WERI-Rb-1 (cell line): ENCODE data around the gene ATAD3B.
A peak's percentile ranks its signal among the peaks of the same experiment; 100 is the strongest.

Experiments
- DNase-seq: peaks from one replicate; pipeline ENCODE4 v3.0.0-alpha.2; 2020
- H3K27ac ChIP-seq: fragments of 250-450 bp; sonication (Bioruptor Pico); 2 replicates; pipeline ENCODE4 v1.5.1; 2020; ENCODE audit warnings: mild to moderate bottlenecking, moderate library complexity
- H3K27me3 ChIP-seq: fragments of 250-450 bp; sonication (Bioruptor Pico); 2 replicates; pipeline ENCODE4 v1.5.1; 2021; ENCODE audit warnings: mild to moderate bottlenecking, low read depth, moderate library complexity; ENCODE audit not compliant: insufficient read depth, severe bottlenecking
- H3K36me3 ChIP-seq: fragments of 250-450 bp; sonication (Bioruptor Pico); 2 replicates; pipeline ENCODE4 v1.5.1; 2020; ENCODE audit warnings: mild to moderate bottlenecking, moderate library complexity
- H3K4me3 ChIP-seq: 2 replicates; pipeline ENCODE4 v1.5.1; 2011; ENCODE audit warnings: low read depth, mild to moderate bottlenecking, control low read depth, low read length
- H3K9me3 ChIP-seq: fragments of 250-450 bp; sonication (Bioruptor Pico); 2 replicates; pipeline ENCODE4 v1.5.1; 2021; ENCODE audit warnings: mild to moderate bottlenecking, moderate library complexity; ENCODE audit not compliant: severe bottlenecking
- CTCF ChIP-seq: IDR thresholded peaks from 2 replicates; pipeline ENCODE4 v1.5.1; 2011; ENCODE audit warnings: low read depth, mild to moderate bottlenecking, control low read depth, inconsistent platforms, low read length

Gene ATAD3B

GRCh38 chr1:1425426-1425752, 46.2 kb upstream of the ATAD3B start:
- Histone ChIP-seq H3K9me3 (no peaks in the 10 kb centered on the region), H3K36me3 (no peaks in the 10 kb centered on the region), H3K27me3 (no peaks in the 10 kb centered on the region), H3K27ac (no peak overlapping the region), H3K4me3 (no peak overlapping the region)
- DNase-seq: no peak
- TF ChIP-seq CTCF: no peak

- no peak for TF ChIP-seq CTCF
- Histone ChIP-seq H3K9me3 (no peaks in the 10 kb centered on the region), H3K4me3 (peak overlapping the region; percentile 34; the same call in 1 of the 2 replicates), H3K27ac (peak overlapping the region; percentile 77), H3K27me3 (no peaks in the 10 kb centered on the region), H3K36me3 (no peaks in the 10 kb centered on the region)
- DNase-seq: no peak
Observed at GRCh38 chr1:1425753-1426495, 45.6 kb upstream of the ATAD3B start.

- no peaks in the 10 kb centered on the region for H3K36me3 ChIP-seq
- H3K27me3 ChIP-seq: no peaks in the 10 kb centered on the region
- H3K27ac ChIP-seq: peak overlapping the region; percentile 77
- DNase-seq: peak; percentile 84
- peak overlapping the region; percentile 34 for H3K4me3 ChIP-seq
- H3K9me3 ChIP-seq: no peaks in the 10 kb centered on the region
- TF ChIP-seq CTCF: no peak
Observed at GRCh38 chr1:1426496-1427105, 45.0 kb upstream of the ATAD3B start.

- Histone ChIP-seq H3K27ac (no peak overlapping the region), H3K27me3 (no peaks in the 10 kb centered on the region), H3K9me3 (no peaks in the 10 kb centered on the region), H3K36me3 (no peaks in the 10 kb centered on the region), H3K4me3 (peak overlapping the region; percentile 34)
- no peak for DNase-seq
- no peak for TF ChIP-seq CTCF
Observed at GRCh38 chr1:1427106-1427819, 44.3 kb upstream of the ATAD3B start.

- no peaks in the 10 kb centered on the region for H3K27me3 ChIP-seq
- H3K36me3 ChIP-seq: no peaks in the 10 kb centered on the region
- peak overlapping the region; percentile 34 for H3K4me3 ChIP-seq
- TF ChIP-seq CTCF: no peak
- H3K9me3 ChIP-seq: no peaks in the 10 kb centered on the region
- no peak for DNase-seq
- no peak overlapping the region for H3K27ac ChIP-seq
Observed at GRCh38 chr1:1427820-1428148, 43.8 kb upstream of the ATAD3B start.
